Body of pancreas (tissue), 4 donors: ENCODE data around the gene NKAPL. TPM values are rescaled to one million over a fixed set of nuclear protein-coding genes. Genes with fewer than 3 reads are reported as not detected.
A peak's percentile ranks its signal among the peaks of the same experiment; 100 is the strongest.

Source experiments
- ATAC-seq: fragments of 150-250 bp; one replicate; pipeline ENCODE4 v1.9.1; 2016
- DNase-seq, 4 donors: peaks; one replicate each; pipeline ENCODE4 v3.0.0-alpha.2; 2019
- H3K27ac ChIP-seq, 4 donors: fragments of 200-600 bp; sonication (generic); 1 replicate in 3 of 4; 2 replicates in 1 of 4; pipeline versions ENCODE4 v1.5.1 to v1.6.1; 2016 to 2019; ENCODE audit warnings: mild to moderate bottlenecking in 1 of 4, mixed read lengths in 1 of 4, moderate library complexity in 1 of 4
- H3K27me3 ChIP-seq, 2 donors: fragments of 200-600 bp; sonication (generic); one replicate each; pipeline ENCODE4 v1.6.0; 2016; ENCODE audit warnings: mild to moderate bottlenecking in 1 of 2
- H3K36me3 ChIP-seq, 2 donors: fragments of 200-600 bp; sonication (generic); replicated peaks in 1 of 2; 2 replicates each; pipeline ENCODE4 v1.5.1; 2016; ENCODE audit warnings: low read depth in 2 of 2; ENCODE audit not compliant: insufficient read depth in 1 of 2
- H3K4me1 ChIP-seq: fragments of 200-600 bp; sonication (generic); one replicate; pipeline ENCODE4 v1.6.0; 2016
- H3K4me3 ChIP-seq, 2 donors: fragments of 200-600 bp; sonication (generic); 1 replicate in 1 of 2; 2 replicates in 1 of 2; pipeline ENCODE4 v1.5.1; 2016 to 2019
- H3K9me3 ChIP-seq, 3 donors: fragments of 200-600 bp; sonication (generic); 1 replicate in 2 of 3; 2 replicates in 1 of 3; pipeline ENCODE4 v1.5.1; 2016
- POLR2A ChIP-seq, 3 donors: fragments of 450-650 bp; IDR thresholded peaks; one replicate each; pipeline ENCODE4 v1.6.1; 2016; ENCODE audit warnings: antibody characterized with exemption in 3 of 3, mild to moderate bottlenecking in 2 of 3
- WGBS, 2 donors: methylation state at CpG; one replicate each; pipeline ENCODE4 v1.1.5; 2017; 5-methylcytosine and 5-hydroxymethylcytosine counted together
- intact Hi-C: fragments of 100-400 bp; cut with DNase I; formaldehyde crosslinking; loops from one replicate; pipeline ENCODE4 v1.15.1; 2023
- total RNA-seq, 2 donors: library from RNA; depleted of rRNA; stranded (reverse); fragments of >200 nt; gene quantifications; one replicate each; pipeline ENCODE4 v1.1.0, GENCODE V29; 2016
- TF ChIP-seq, protein P1 (sequence below), 7 experiments: fragments of 450-650 bp in 4 of 7; fragments of 200-600 bp in 3 of 7; sonication (generic) in 3 of 7; IDR thresholded peaks; one replicate each; pipeline ENCODE4 v1.5.1; 2016 to 2019; ENCODE audit warnings: antibody characterized with exemption in 7 of 7

NKAPL gene
- total RNA-seq = under 1 TPM in 1 of 2 donors, not detected in 1; 0.52 TPM

- Histone ChIP-seq H3K27me3 (no peaks in the 10 kb centered on the region), H3K9me3 (no peaks in the 10 kb centered on the region), H3K27ac (no peak within 1 kb of the TSS), H3K4me1 (peaks cover 10% of the 10 kb centered on the region), H3K36me3 (no peaks in the 10 kb centered on the region), H3K4me3 (peak within 1 kb of the TSS in 1 of 2 donors; percentile 1)
- TF ChIP-seq, protein P1, sequence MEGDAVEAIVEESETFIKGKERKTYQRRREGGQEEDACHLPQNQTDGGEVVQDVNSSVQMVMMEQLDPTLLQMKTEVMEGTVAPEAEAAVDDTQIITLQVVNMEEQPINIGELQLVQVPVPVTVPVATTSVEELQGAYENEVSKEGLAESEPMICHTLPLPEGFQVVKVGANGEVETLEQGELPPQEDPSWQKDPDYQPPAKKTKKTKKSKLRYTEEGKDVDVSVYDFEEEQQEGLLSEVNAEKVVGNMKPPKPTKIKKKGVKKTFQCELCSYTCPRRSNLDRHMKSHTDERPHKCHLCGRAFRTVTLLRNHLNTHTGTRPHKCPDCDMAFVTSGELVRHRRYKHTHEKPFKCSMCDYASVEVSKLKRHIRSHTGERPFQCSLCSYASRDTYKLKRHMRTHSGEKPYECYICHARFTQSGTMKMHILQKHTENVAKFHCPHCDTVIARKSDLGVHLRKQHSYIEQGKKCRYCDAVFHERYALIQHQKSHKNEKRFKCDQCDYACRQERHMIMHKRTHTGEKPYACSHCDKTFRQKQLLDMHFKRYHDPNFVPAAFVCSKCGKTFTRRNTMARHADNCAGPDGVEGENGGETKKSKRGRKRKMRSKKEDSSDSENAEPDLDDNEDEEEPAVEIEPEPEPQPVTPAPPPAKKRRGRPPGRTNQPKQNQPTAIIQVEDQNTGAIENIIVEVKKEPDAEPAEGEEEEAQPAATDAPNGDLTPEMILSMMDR (IDR thresholded peaks at IDR 0.05) = no peak
- peak in 1 of 3 donors; percentile 27 for TF ChIP-seq POLR2A (IDR thresholded peaks at IDR 0.05)
- intact Hi-C loops = loop anchor here (10.0 kb wide), 1 partner anchor 134 kb away; the partner anchor contains the start of gene ZSCAN16
- peak; percentile 68 to 78 (median 70) for DNase-seq
- ATAC-seq = peak; percentile 56
- WGBS, 2 donors = 27 to 33% methylated on average over 42 to 58 of the region's 58 CpGs
Measured at GRCh38 chr6:28258877-28259777, at the start of gene NKAPL. NKAPL (plus strand) TSS chr6:28259297; CDS start chr6:28259372, 75 bp downstream.

GRCh38 chr6:28209753-28210535, 49.2 kb upstream of the NKAPL start:
- no peak for ATAC-seq
- H3K27me3 ChIP-seq = peaks cover 0 to 33% of the 10 kb centered on the region in 2 donors

GRCh38 chr6:28211840-28212509, 47.1 kb upstream of the NKAPL start:
- H3K4me1 ChIP-seq = peaks cover 7% of the 10 kb centered on the region
- intact Hi-C loops = no loop called here
- no peaks in the 10 kb centered on the region for H3K36me3 ChIP-seq
- DNase-seq (no peak), ATAC-seq (no peak)
- TF ChIP-seq, protein P1 (IDR thresholded peaks at IDR 0.05) = no peak
- TF ChIP-seq POLR2A (IDR thresholded peaks at IDR 0.05) = no peak
- H3K27me3 ChIP-seq = peaks cover 0 to 33% of the 10 kb centered on the region in 2 donors
- WGBS, 2 donors = 14 to 20% methylated on average over 16 of the region's 16 CpGs
- H3K4me3 ChIP-seq = no peak overlapping the region
- no peak overlapping the region for H3K27ac ChIP-seq
- no peaks in the 10 kb centered on the region for H3K9me3 ChIP-seq

More at GRCh38 chr6:28209753-28210535, 49.2 kb upstream of the NKAPL start:
- intact Hi-C loops = no loop called here
- no peak for TF ChIP-seq POLR2A (IDR thresholded peaks at IDR 0.05)
- no peaks in the 10 kb centered on the region for H3K36me3 ChIP-seq
- H3K9me3 ChIP-seq = no peaks in the 10 kb centered on the region
- 40 to 42% methylated on average over 7 of the region's 7 CpGs for WGBS, 2 donors
- no peak overlapping the region for H3K4me3 ChIP-seq
- H3K4me1 ChIP-seq = peaks cover 7% of the 10 kb centered on the region
- DNase-seq = no peak
- no peak overlapping the region for H3K27ac ChIP-seq

- DNase-seq = peak; percentile 63 to 65 (median 64)
- Histone ChIP-seq H3K27ac (no peak overlapping the region), H3K36me3 (no peaks in the 10 kb centered on the region), H3K4me3 (no peak overlapping the region), H3K27me3 (peaks cover 0 to 30% of the 10 kb centered on the region in 2 donors), H3K4me1 (peaks cover 7% of the 10 kb centered on the region), H3K9me3 (no peaks in the 10 kb centered on the region)
- intact Hi-C loops = no loop called here
- peak; percentile 75 for ATAC-seq
- 0 to 1% methylated on average over 21 of the region's 21 CpGs for WGBS, 2 donors
- TF ChIP-seq, protein P1 (IDR thresholded peaks at IDR 0.05) = no peak
- TF ChIP-seq POLR2A (IDR thresholded peaks at IDR 0.05) = no peak
Measured at GRCh38 chr6:28212510-28213212, 46.4 kb upstream of the NKAPL start.
